ENCODE measurements around the gene TMSB4X.
A peak's percentile ranks its signal among the peaks of the same experiment; 100 is the strongest.
"Not testable (repeated sequence)": the region's sequence is repeated elsewhere in the genome, so short reads cannot be mapped to it uniquely, and the experiment has no call there.

Gene TMSB4X

GRCh38 chrX:12961196-12961718, 13.7 kb upstream of the TMSB4X start:
- CTCF ChIA-PET, result interaction anchor here (1.3 kb wide), 1 partner anchor 15 kb away, joined by 3 read pairs; no protein-coding TSS in a partner anchor
- POLR2A ChIA-PET, result no interaction called here
- peak; percentile 14 for TF ChIP-seq CTCF (IDR thresholded peaks at IDR 0.05; ENCODE audit: control extremely low read depth, extremely low read depth, low read depth, missing control alignments)

GRCh38 chrX:12962041-12962504, 12.8 kb upstream of the TMSB4X start:
- TF ChIP-seq CTCF (IDR thresholded peaks at IDR 0.05; ENCODE audit: control extremely low read depth, extremely low read depth, low read depth, missing control alignments), result no peak
- DNase-seq (ENCODE audit: extremely low spot score), result peak; percentile 47
- ChIA-PET CTCF (no interaction called here), POLR2A (no interaction called here)

More at GRCh38 chrX:12961196-12961718, 13.7 kb upstream of the TMSB4X start:
- peak; percentile 17 for DNase-seq (ENCODE audit: extremely low spot score)

GRCh38 chrX:12963210-12963850, 11.6 kb upstream of the TMSB4X start:
- POLR2A ChIA-PET; CTCF ChIA-PET; DNase-seq (ENCODE audit: extremely low spot score): not testable (repeated sequence)

GRCh38 chrX:12965131-12965940, 9.6 kb upstream of the TMSB4X start:
- CTCF ChIA-PET, result interaction anchor here (1.4 to 2.2 kb wide), 2 partner anchors 13 to 15 kb away, joined by 3 to 6 read pairs; no protein-coding TSS in a partner anchor
- POLR2A ChIA-PET, result no interaction called here
- TF ChIP-seq CTCF (IDR thresholded peaks at IDR 0.05; ENCODE audit: control extremely low read depth, extremely low read depth, low read depth, missing control alignments), result no peak
- no peak for DNase-seq (ENCODE audit: extremely low spot score)

- no peak for DNase-seq (ENCODE audit: extremely low spot score)
- POLR2A ChIA-PET, result no interaction called here
- no peak for TF ChIP-seq CTCF (IDR thresholded peaks at IDR 0.05; ENCODE audit: control extremely low read depth, extremely low read depth, low read depth, missing control alignments)
- CTCF ChIA-PET, result interaction anchor here (2.2 kb wide), 1 partner anchor 15 kb away, joined by 6 read pairs; no protein-coding TSS in a partner anchor
Measured at GRCh38 chrX:12966151-12966550, 8.8 kb upstream of the TMSB4X start.

- no peak for TF ChIP-seq CTCF (IDR thresholded peaks at IDR 0.05; ENCODE audit: control extremely low read depth, extremely low read depth, low read depth, missing control alignments)
- DNase-seq (ENCODE audit: extremely low spot score), result no peak
- ChIA-PET CTCF (interaction anchor here (1.6 to 2.4 kb wide), 3 partner anchors 16 to 21 kb away, joined by 3 to 8 read pairs (median 7); no protein-coding TSS in a partner anchor), POLR2A (interaction anchor here (0.9 to 1.3 kb wide), 2 partner anchors 9 to 11 kb away, joined by 3 to 4 read pairs; no protein-coding TSS in a partner anchor)
Measured at GRCh38 chrX:12967711-12968465, 7.0 kb upstream of the TMSB4X start.

Data from GM10248 (cell line).